Measurements from ENCODE around the gene PLCB1.
"Not testable (repeated sequence)": the region's sequence is repeated elsewhere in the genome, so short reads cannot be mapped to it uniquely, and the experiment has no call there.

The PLCB1 gene

GRCh38 chr20:8130840-8131526 lies 1.1 kb upstream of the PLCB1 start:
- DNase-seq: no peak

DNA sequence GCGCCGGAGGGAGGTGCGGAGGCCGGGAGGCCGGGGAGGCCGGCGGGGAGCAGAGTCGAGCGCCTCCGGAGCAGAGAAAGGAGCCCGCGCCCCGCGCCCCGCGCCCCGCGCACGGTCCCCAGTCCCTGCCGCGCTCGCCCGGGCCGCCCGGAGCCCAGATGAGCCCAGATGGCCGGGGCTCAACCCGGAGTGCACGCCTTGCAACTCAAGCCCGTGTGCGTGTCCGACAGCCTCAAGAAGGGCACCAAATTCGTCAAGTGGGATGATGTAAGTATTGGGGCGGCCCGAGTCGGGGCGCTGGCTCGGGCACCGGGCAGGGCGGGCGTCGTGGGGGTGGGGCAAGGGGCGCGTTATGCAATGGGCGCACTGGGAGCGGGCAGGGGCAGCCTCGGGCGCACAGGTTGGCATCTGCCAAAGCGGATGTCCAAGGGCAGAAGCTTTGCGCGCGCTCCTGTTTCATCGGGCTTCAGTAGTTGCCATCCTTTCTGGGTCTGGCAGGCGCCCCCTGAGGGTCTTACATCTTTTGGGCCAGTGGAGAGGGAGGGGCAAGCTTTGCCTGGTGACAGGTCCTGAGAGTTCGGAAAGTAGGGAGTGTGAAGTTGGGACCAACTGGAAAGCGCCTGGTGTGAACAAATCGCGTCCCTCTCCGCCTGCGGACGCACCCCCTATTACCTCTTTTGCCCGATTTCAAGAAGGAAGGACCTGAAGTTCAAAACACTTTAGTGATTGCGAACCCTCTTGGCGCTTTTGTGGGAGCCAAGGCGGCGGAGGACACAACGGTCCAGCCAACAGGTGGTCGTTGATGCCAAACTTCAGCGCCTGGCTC lies 631 bp downstream of the PLCB1 start:
- no peak for DNase-seq

DNA sequence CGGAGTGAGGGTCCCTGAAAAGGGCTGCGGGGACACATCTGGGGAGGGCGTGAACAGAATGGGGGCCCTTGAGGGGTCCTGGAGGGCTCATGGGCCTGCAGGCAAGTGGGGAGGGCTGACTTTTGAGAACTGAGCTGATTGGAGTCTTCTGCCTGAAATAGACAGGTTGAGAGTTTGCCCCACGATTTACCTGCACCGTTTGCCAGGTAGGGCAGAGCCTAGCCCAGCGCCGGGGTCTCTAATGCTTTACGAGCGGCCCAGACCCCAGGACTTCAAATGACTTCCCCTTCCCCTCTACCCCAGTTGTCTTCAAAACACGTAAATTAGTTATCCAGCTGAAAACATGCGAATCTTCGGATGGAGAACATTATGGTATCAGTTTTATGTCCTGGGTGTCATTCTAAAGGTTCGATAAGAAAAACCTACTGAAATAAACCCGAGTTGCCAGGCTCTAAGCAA lies 1.3 kb downstream of the PLCB1 start:
- DNase-seq: no peak

GRCh38 chr20:8133851-8134451 lies 1.9 kb downstream of the PLCB1 start:
- DNase-seq: no peak

DNA sequence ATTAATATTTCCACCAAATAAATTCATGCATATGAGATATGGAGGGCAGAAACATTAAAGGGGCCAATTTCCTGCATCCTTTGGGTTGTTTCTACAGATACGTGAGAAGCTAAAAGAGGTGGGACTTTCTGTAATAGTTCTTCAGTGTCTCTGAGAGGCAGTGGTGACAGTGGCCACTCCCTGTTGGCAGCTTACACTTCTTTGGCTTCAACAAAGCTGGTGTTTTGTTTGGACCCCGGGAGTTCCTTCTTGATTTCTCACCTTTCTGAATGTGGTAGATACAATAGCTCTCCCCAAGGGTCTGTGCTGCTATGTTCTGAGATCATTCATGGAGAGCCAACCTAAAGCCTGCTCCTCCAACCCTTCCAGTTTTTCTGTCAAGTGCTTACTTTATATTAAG lies 7.8 kb downstream of the PLCB1 start:
- DNase-seq: no peak

DNA sequence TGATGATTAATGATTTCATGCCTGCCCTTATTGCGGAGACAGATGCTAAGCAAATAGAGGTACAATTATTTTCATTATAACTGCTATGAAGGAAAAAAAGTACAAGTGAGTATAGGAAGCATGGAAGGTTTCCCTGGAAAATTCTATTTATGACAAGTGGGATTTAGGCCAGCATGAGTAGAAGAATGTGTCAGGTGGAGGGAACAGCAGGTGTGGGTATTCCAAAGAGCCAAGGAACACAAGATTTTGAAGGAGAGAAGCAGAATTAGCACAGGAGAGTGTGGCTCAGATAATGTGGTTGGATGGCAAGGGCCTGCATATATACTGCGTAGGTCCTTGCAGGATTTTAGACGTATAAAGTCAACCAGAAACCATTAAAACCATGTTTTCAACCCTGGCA lies 11.4 kb downstream of the PLCB1 start:
- DNase-seq: no peak

- DNase-seq: no peak
Measured at GRCh38 chr20:8144282-8145245, 12.5 kb downstream of the PLCB1 start.

DNA sequence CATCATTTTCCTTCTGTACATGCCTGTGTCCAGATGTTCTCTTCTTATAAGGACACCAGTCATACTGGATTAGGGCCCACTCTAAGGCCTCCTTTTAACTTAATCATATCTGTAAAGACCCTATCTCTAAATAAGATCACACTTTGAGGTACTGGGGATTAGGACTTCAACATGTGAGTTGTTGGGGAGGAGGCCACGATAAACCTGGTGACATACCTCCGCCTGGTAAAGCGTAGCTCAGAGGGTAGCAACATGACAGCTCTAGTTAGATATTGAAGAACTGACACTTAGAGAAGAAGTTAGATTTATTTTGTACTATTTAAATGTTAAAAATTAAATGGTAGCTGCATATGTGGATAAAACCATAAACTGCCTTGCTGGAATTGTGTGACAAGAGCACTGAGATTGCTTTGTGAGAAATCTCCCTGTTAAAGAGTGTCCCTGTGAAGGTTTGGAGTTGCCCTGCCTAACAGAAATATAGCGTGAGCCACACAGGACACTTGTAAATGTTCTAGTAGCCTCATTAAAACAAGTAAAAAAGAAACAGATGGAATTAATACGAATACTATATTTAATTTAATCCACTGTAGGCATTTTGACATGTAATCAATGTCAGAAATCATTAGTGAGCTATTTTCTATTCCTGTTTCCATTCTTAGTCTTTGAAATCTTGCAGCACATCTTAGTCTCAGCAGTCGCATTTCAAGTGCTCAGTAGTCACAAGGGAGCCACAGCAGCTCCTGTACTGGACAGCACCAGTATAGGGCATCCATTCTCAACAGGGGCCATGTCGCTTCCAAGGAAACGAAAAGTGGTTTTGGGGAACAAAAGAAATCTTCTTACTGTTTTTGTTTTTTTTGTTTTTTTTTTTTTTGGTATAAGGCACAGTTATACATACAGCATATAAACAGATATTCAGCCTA lies 13.4 kb downstream of the PLCB1 start:
- DNase-seq: no peak

DNA sequence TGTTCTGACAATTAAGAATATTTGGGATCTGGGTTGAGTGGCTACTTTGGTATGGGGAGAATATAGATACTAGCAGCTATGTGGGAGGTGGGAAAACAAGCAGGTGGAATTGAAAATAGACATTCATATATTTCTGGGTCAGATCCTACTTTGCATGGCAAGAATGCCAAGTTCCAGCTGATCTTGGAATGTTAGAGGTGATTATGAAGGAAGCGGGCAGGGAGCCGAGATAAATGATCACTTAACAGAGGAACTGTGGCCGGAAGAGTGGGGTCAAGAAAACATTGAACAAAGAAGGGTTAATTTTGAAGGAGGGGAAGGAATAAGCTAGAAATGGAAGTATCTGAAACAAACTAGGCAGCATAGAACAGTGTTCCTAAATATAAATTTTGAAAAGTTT lies 15.4 kb downstream of the PLCB1 start:
- DNase-seq: no peak

DNA sequence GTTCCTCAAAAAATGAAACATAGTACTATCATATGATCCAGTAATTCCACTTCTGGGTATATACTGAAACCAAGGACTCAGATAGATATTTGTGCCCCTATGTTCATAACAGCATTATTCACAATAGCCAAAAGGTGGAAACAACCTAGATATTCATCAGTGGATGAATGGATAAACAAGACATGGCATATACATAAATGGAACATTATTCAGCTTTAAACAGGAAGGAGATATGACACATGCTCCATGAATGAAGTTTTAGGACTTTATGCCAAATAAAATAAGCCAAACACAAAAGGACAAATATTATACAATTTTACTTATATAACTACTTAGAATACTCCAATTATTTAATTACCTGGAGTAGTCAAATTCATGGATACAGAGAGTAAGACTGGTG lies 16.4 kb downstream of the PLCB1 start:
- DNase-seq: no peak

DNA sequence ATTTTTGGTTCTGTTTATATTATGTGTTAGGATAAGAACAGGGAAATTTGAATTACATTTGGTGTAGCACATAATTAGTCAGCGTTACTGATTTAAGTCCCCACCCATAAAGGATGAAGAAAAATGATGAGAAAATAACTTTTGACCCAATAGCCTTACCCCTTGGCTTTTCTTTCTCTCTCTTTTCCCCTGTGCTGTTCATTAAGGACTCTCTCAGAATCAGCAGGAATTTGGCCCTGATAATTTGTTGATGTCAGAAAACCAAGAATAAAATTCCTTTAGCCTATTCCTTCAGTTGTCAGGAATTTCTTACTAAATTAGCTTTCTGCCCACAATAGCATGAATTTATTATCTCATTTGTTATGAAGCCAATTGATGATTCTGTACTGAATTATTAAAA lies 18.5 kb downstream of the PLCB1 start:
- no peak for DNase-seq

- DNase-seq: no peak
Measured at GRCh38 chr20:8151372-8151771, 19.3 kb downstream of the PLCB1 start.

DNA sequence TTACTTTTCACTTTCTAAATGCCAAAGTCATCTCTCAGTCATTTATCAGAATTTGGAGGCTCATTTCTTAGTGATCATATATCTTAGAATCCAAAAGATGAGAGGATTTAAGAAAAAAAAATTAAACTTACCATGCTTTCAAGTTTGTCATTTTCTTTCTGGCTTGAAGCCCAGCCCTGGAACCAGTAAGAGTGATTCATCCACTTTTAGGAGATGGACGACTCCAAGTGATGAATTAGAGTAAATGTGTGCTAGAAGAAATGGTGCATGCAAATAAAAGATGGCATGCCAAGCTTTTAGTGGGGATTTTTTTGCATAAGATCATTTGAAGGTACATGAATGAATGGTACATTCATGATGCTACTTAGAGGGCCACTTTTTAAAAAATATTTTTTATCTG lies 20.1 kb downstream of the PLCB1 start:
- DNase-seq: no peak

DNA sequence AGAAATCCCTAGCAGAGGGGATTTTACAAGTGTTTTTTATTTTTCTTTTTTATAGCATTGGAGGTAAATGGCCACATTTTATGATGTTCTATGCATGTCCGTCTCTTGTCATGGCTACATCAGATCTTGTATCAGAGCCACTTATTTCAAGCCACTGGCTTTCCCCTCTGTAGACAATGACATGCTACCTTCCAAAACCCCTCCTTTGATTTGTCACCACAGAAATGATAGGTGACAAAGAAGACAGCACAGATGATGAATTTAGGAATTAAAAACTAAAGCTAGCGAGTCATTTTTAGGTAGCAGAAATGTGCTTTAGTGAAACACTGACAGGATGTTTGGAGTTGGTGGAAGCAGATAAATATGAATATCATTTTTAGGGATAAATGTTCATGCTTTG lies 20.8 kb downstream of the PLCB1 start:
- DNase-seq: no peak

- no peak for DNase-seq
Measured at GRCh38 chr20:8153281-8153908, 21.3 kb downstream of the PLCB1 start.

DNA sequence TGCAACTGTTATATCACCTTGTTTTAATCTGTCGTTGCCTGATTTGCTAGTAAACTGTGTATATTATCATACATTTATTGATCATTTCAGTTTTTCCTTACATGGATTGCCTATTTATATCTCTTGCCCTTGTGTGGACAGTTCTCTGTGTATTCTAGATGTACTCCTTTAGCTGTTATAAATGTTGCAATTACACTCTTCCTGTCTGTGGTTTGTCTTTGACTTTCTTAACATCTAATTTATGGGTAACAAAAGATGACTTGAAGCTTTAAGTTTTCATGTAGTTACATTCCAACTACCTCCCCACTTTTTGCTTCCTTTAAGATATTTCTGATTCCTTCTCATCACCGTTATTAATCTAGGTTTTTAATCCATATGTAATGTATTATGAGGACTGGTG lies 22.6 kb downstream of the PLCB1 start:
- DNase-seq: no peak

- DNase-seq: no peak
Measured at GRCh38 chr20:8155229-8155628, 23.2 kb downstream of the PLCB1 start.

GRCh38 chr20:8155812-8156211 lies 23.7 kb downstream of the PLCB1 start:
- DNase-seq: no peak

DNA sequence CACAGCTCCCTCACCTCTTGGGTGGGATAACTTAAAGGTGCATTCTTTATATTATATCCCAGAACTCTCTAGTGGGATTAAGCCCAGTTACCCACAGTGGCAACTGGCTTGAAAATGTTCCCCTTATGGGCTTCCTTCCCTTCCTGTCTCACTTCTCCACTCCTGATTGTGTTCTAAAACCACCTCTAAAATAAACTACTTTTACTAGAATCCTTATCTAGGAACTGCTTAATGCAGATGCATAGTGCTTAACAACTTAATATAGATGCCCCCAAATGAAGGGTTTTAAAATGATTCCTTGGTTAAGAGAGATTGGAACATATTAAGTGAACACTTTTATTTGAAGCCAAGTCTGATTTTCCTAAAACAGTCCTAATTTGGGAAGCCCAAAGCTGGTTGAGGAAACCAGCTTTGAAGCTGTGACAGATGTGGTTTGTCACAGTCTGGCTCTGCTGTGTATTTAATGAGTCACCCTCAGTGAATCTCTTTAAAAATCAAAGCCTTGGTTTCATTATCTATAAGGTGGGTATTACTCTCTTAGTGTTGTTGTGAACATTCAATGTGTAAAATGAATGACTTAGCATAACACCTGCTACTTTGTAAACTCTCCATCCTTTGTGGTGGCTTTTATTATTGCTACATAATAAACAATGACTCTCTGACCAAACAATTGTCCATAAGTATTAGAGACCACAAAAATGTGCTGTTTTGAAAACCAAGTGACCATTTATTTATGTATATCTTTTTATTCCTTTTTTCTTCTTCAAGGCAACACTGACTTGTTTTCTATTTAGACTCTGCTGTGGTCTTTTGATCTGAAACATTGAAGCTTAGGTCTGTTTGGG lies 24.4 kb downstream of the PLCB1 start:
- DNase-seq: no peak

DNA sequence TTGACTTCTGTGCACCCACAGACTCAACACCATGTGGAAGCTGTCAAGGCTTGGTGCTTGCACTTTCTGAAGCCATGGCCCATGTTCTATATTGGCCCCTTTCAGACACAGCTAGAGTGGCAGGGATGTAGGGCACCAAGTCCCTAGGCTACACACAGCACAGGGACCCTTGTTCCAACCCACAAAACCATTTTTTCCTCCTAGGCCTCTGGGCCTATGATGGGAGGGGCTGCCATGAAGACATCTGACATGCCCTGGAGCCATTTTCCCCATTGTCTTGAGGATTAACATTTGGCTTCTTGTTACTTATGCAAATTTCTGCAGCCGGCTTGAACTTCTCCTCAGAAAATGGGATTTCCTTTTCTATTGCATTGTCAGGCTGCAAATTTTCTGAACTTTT lies 27.2 kb downstream of the PLCB1 start:
- not testable (repeated sequence) for DNase-seq

Measured in DMS79 (cell line).